ENCODE data around the gene C2orf15. TPM values are rescaled to one million over a fixed set of nuclear protein-coding genes. Genes with fewer than 3 reads are reported as not detected.

Gene C2orf15
- polyA plus RNA-seq, 1 donor (not counting 4 experiments of a cell fraction or from before 2014, with no cell fraction given): 0.31 TPM

GRCh38 chr2:99156891-99157290 is 15.4 kb downstream of the C2orf15 start:
- Histone ChIP-seq H3K79me2 (ENCODE audit: control insufficient read depth, insufficient read depth, low read length) (no peaks in the 10 kb centered on the region), H3K9ac (ENCODE audit: control insufficient read depth, extremely low read depth, insufficient read depth, low read length) (no peak overlapping the region), H3K9me3 (ENCODE audit: control insufficient read depth, low read depth, low read length) (no peaks in the 10 kb centered on the region), H2AFZ (ENCODE audit: control insufficient read depth, low read length) (no peak overlapping the region), H4K20me1 (ENCODE audit: control insufficient read depth, extremely low read depth, insufficient read depth, low read length) (no peaks in the 10 kb centered on the region), H3K36me3 (ENCODE audit: control insufficient read depth in 2 of 2, extremely low read depth in 1 of 2, insufficient read depth in 2 of 2, low read length in 2 of 2) (no peaks in the 10 kb centered on the region), H3K4me3 (ENCODE audit: control insufficient read depth in 2 of 3, extremely low read depth in 1 of 3, insufficient read depth in 2 of 3, low read depth in 1 of 3, low read length in 3 of 3) (no peak overlapping the region), H3K4me2 (ENCODE audit: control insufficient read depth, extremely low read depth, insufficient read depth, low read depth, low read length) (no peak overlapping the region), H3K4me1 (ENCODE audit: control insufficient read depth, extremely low read depth, insufficient read depth, low read length) (peaks cover 15% of the 10 kb centered on the region), H3K27me3 (ENCODE audit: control insufficient read depth, extremely low read depth, insufficient read depth, low read length) (no peaks in the 10 kb centered on the region), H3K27ac (ENCODE audit: control insufficient read depth, insufficient read depth, low read length) (no peak overlapping the region), H3K9me1 (ENCODE audit: control insufficient read depth, extremely low read depth, insufficient read depth, low read length) (no peaks in the 10 kb centered on the region)
- dilution Hi-C loops (cut with MboI; ENCODE audit: extremely low pct_ligation_motif_present, low sequenced_read_pairs): no loop called here
- TF ChIP-seq EZH2 (IDR thresholded peaks at IDR 0.05; ENCODE audit: low read length): no peak
- TF ChIP-seq, protein P1, sequence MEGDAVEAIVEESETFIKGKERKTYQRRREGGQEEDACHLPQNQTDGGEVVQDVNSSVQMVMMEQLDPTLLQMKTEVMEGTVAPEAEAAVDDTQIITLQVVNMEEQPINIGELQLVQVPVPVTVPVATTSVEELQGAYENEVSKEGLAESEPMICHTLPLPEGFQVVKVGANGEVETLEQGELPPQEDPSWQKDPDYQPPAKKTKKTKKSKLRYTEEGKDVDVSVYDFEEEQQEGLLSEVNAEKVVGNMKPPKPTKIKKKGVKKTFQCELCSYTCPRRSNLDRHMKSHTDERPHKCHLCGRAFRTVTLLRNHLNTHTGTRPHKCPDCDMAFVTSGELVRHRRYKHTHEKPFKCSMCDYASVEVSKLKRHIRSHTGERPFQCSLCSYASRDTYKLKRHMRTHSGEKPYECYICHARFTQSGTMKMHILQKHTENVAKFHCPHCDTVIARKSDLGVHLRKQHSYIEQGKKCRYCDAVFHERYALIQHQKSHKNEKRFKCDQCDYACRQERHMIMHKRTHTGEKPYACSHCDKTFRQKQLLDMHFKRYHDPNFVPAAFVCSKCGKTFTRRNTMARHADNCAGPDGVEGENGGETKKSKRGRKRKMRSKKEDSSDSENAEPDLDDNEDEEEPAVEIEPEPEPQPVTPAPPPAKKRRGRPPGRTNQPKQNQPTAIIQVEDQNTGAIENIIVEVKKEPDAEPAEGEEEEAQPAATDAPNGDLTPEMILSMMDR (optimal IDR thresholded peaks at IDR 0.05 in 1 of 3, IDR thresholded peaks at IDR 0.05 in 1 of 3, conservative IDR thresholded peaks at IDR 0.05 in 1 of 3; ENCODE audit: extremely low read depth in 1 of 3, insufficient read depth in 2 of 3, low read length in 3 of 3): no peak
- FAIRE-seq (no peak), DNase-seq (ENCODE audit: low read depth, low spot score) (no peak)

DNA sequence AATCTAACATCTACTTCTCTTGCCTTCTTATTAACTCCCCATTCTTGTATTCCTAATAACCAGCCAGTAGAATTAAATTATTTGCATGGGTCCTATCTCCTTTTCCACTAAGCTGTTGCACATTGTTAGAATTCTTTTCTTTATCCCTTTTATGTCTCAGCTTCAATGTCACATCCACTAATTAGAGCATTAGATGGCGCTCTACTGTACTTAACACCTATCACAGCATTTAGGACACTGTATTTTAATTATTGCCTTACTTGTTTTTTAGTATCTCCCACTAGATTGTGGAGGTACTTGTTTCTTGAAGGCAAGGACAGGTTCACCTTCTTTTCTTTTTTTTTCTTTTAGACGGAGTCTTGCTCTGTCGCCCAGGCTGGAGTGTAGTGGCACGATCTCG is 17.1 kb downstream of the C2orf15 start:
- Histone ChIP-seq H4K20me1 (ENCODE audit: control insufficient read depth, extremely low read depth, insufficient read depth, low read length) (no peaks in the 10 kb centered on the region), H3K27ac (ENCODE audit: control insufficient read depth, insufficient read depth, low read length) (no peak overlapping the region), H3K9ac (ENCODE audit: control insufficient read depth, extremely low read depth, insufficient read depth, low read length) (no peak overlapping the region), H3K27me3 (ENCODE audit: control insufficient read depth, extremely low read depth, insufficient read depth, low read length) (no peaks in the 10 kb centered on the region), H3K4me1 (ENCODE audit: control insufficient read depth, extremely low read depth, insufficient read depth, low read length) (peaks cover 11% of the 10 kb centered on the region), H3K4me2 (ENCODE audit: control insufficient read depth, extremely low read depth, insufficient read depth, low read depth, low read length) (no peak overlapping the region), H3K9me3 (ENCODE audit: control insufficient read depth, low read depth, low read length) (no peaks in the 10 kb centered on the region), H3K9me1 (ENCODE audit: control insufficient read depth, extremely low read depth, insufficient read depth, low read length) (no peaks in the 10 kb centered on the region), H2AFZ (ENCODE audit: control insufficient read depth, low read length) (no peak overlapping the region), H3K36me3 (ENCODE audit: control insufficient read depth in 2 of 2, extremely low read depth in 1 of 2, insufficient read depth in 2 of 2, low read length in 2 of 2) (no peaks in the 10 kb centered on the region), H3K79me2 (ENCODE audit: control insufficient read depth, insufficient read depth, low read length) (no peaks in the 10 kb centered on the region), H3K4me3 (ENCODE audit: control insufficient read depth in 2 of 3, extremely low read depth in 1 of 3, insufficient read depth in 2 of 3, low read depth in 1 of 3, low read length in 3 of 3) (no peak overlapping the region)
- FAIRE-seq (no peak), DNase-seq (ENCODE audit: low read depth, low spot score) (no peak)
- dilution Hi-C loops (cut with MboI; ENCODE audit: extremely low pct_ligation_motif_present, low sequenced_read_pairs): no loop called here
- TF ChIP-seq EZH2 (IDR thresholded peaks at IDR 0.05; ENCODE audit: low read length): no peak
- TF ChIP-seq, protein P1 (optimal IDR thresholded peaks at IDR 0.05 in 1 of 3, IDR thresholded peaks at IDR 0.05 in 1 of 3, conservative IDR thresholded peaks at IDR 0.05 in 1 of 3; ENCODE audit: extremely low read depth in 1 of 3, insufficient read depth in 2 of 3, low read length in 3 of 3): no peak
